H1 (cell line): ENCODE results near the gene RAB25. TPM values are rescaled to one million over a fixed set of nuclear protein-coding genes. Genes with fewer than 3 reads are reported as not detected.
A peak's percentile ranks its signal among the peaks of the same experiment; 100 is the strongest.

Experiments used
- CTCF ChIA-PET: fragments of 300-600 bp; sonication (Branson Sonifier 250); formaldehyde crosslinking; loops from one replicate; lab custom pipeline; 2021; ENCODE audit not compliant: partially characterized antibody; lab: Charles Lee
- POLR2A ChIA-PET: fragments of 300-600 bp; sonication (Branson Sonifier 250); formaldehyde crosslinking; loops from one replicate; lab custom pipeline; 2021; ENCODE audit warnings: inconsistent platforms; ENCODE audit not compliant: partially characterized antibody; lab: Charles Lee
- DNase-seq, 2 experiments: peaks; one replicate each; pipeline versions ENCODE4 v3.0.0 to v3.0.0-alpha.2; 2010 to 2022; ENCODE audit warnings: low spot score in 2 of 2, low read depth in 1 of 2, mixed read lengths in 1 of 2
- FAIRE-seq: peaks from 2 replicates; lab custom pipeline; 2011; peaks lifted over from hg19 to GRCh38; lab: Jason Lieb, UNC
- H2AFZ ChIP-seq: 2 replicates; pipeline ENCODE4 v1.8.1; 2012; ENCODE audit warnings: low read length, inconsistent platforms
- H2AK5ac ChIP-seq: 2 replicates; pipeline ENCODE4 v1.6.1; 2013; ENCODE audit warnings: low read depth, low read length
- H2BK120ac ChIP-seq: replicated peaks from 2 replicates; pipeline ENCODE3; 2013; ENCODE audit warnings: low read depth, low read length, inconsistent platforms
- H2BK12ac ChIP-seq: 2 replicates; pipeline ENCODE4 v1.6.1; 2013; ENCODE audit warnings: low read depth, low read length
- H2BK15ac ChIP-seq: 2 replicates; pipeline ENCODE4 v1.6.1; 2013; ENCODE audit warnings: low read length
- H2BK20ac ChIP-seq: 2 replicates; pipeline ENCODE4 v1.6.1; 2013; ENCODE audit warnings: low read length
- H2BK5ac ChIP-seq: 2 replicates; pipeline ENCODE4 v1.6.1; 2013; ENCODE audit warnings: low read depth, low read length
- H3K14ac ChIP-seq: 2 replicates; pipeline ENCODE4 v1.6.1; 2013; ENCODE audit warnings: inconsistent platforms; ENCODE audit not compliant: insufficient read length
- H3K18ac ChIP-seq: 2 replicates; pipeline ENCODE4 v1.6.1; 2013; ENCODE audit warnings: low read length; ENCODE audit errors: extremely low read depth
- H3K23ac ChIP-seq: 2 replicates; pipeline ENCODE4 v1.6.1; 2013; ENCODE audit warnings: inconsistent platforms; ENCODE audit not compliant: insufficient read length
- H3K23me2 ChIP-seq: 2 replicates; pipeline ENCODE4 v1.6.1; 2013; ENCODE audit warnings: low read depth, low read length
- H3K27ac ChIP-seq: 2 replicates; pipeline ENCODE4 v1.6.1; 2011; ENCODE audit warnings: low read depth, low read length, inconsistent platforms
- H3K27me3 ChIP-seq, 4 experiments: replicated peaks in 1 of 4; 1 replicate in 1 of 4; 2 replicates in 3 of 4; pipeline versions ENCODE4 v1.6.1 to v1.8.1; 2011 to 2013; ENCODE audit warnings: low read length in 3 of 4, mild to moderate bottlenecking in 3 of 4, inconsistent platforms in 2 of 4, mixed read lengths in 2 of 4, moderate library complexity in 1 of 4; ENCODE audit not compliant: control insufficient read depth in 3 of 4, insufficient read depth in 3 of 4; ENCODE audit errors: extremely low read depth in 1 of 4
- H3K36me3 ChIP-seq, 4 experiments: 2 replicates each; pipeline versions ENCODE4 v1.6.1 to v1.8.1; 2011 to 2013; ENCODE audit warnings: mild to moderate bottlenecking in 4 of 4, low read length in 3 of 4, moderate library complexity in 2 of 4, control low read depth in 1 of 4, inconsistent platforms in 1 of 4; ENCODE audit not compliant: insufficient read depth in 4 of 4, control insufficient read depth in 2 of 4
- H3K4ac ChIP-seq: replicated peaks from 2 replicates; pipeline ENCODE3; 2013; ENCODE audit warnings: low read length, low read depth, mixed read lengths, inconsistent platforms; ENCODE audit not compliant: insufficient read length
- H3K4me1 ChIP-seq, 4 experiments: replicated peaks in 1 of 4; 1 replicate in 1 of 4; 2 replicates in 3 of 4; pipeline versions ENCODE4 v1.6.1 to v1.8.1; 2011 to 2013; ENCODE audit warnings: low read length in 3 of 4, inconsistent platforms in 2 of 4, mixed read lengths in 1 of 4; ENCODE audit not compliant: insufficient read depth in 4 of 4, control insufficient read depth in 3 of 4
- H3K4me2 ChIP-seq, 2 experiments: 2 replicates each; pipeline versions ENCODE4 v1.6.1 to v1.8.1; 2011 to 2013; ENCODE audit warnings: low read depth in 2 of 2, low read length in 2 of 2, control low read depth in 1 of 2, inconsistent platforms in 1 of 2, mild to moderate bottlenecking in 1 of 2; ENCODE audit not compliant: insufficient read depth in 1 of 2
- H3K4me3 ChIP-seq, 4 experiments: fragments of 200-600, 300-600 bp in 1 of 4; sonication (generic), shearing (Covaris generic), sonication (Bioruptor Twin) in 1 of 4; 2 replicates each; pipeline versions ENCODE4 v1.5.1 to v1.8.1; 2011 to 2016; ENCODE audit warnings: low read length in 4 of 4, low read depth in 3 of 4, control low read depth in 2 of 4, inconsistent platforms in 2 of 4, mild to moderate bottlenecking in 2 of 4, mixed read lengths in 1 of 4, moderate library complexity in 1 of 4; ENCODE audit not compliant: insufficient read depth in 2 of 4; ENCODE audit errors: extremely low read depth in 1 of 4
- H3K56ac ChIP-seq: replicated peaks from 2 replicates; pipeline ENCODE3; 2013; ENCODE audit warnings: low read depth, mild to moderate bottlenecking, mixed read lengths, low read length, inconsistent platforms; ENCODE audit not compliant: insufficient read length
- H3K79me1 ChIP-seq: 2 replicates; pipeline ENCODE4 v1.6.1; 2013; ENCODE audit warnings: low read depth, low read length, control low read depth
- H3K79me2 ChIP-seq, 2 experiments: 2 replicates each; pipeline versions ENCODE4 v1.6.1 to v1.8.1; 2012 to 2013; ENCODE audit warnings: low read length in 2 of 2, mild to moderate bottlenecking in 2 of 2, inconsistent platforms in 1 of 2; ENCODE audit not compliant: insufficient read depth in 2 of 2, control insufficient read depth in 1 of 2
- H3K9ac ChIP-seq, 4 experiments: replicated peaks in 1 of 4; 1 replicate in 1 of 4; 2 replicates in 3 of 4; pipeline versions ENCODE4 v1.6.1 to v1.8.1; 2011 to 2013; ENCODE audit warnings: low read depth in 3 of 4, low read length in 3 of 4, control low read depth in 2 of 4, mild to moderate bottlenecking in 2 of 4, moderate library complexity in 2 of 4, inconsistent platforms in 1 of 4; ENCODE audit errors: extremely low read depth in 1 of 4
- H3K9me3 ChIP-seq, 2 experiments: 2 replicates each; pipeline versions ENCODE4 v1.6.1 to v1.8.1; 2012 to 2013; ENCODE audit warnings: mild to moderate bottlenecking in 2 of 2, moderate library complexity in 2 of 2, control low read depth in 1 of 2, inconsistent platforms in 1 of 2, low read depth in 1 of 2, low read length in 1 of 2, mixed read lengths in 1 of 2; ENCODE audit not compliant: insufficient read depth in 2 of 2
- H4K20me1 ChIP-seq, 2 experiments: replicated peaks in 1 of 2; 2 replicates each; pipeline versions ENCODE3 to v1.8.1; 2011 to 2013; ENCODE audit warnings: inconsistent platforms in 2 of 2, low read length in 2 of 2, mild to moderate bottlenecking in 1 of 2; ENCODE audit not compliant: insufficient read depth in 2 of 2, control insufficient read depth in 1 of 2
- H4K5ac ChIP-seq: 2 replicates; pipeline ENCODE4 v1.6.1; 2013; ENCODE audit warnings: low read length, low read depth, mixed read lengths, inconsistent platforms; ENCODE audit not compliant: insufficient read length
- H4K8ac ChIP-seq: 2 replicates; pipeline ENCODE4 v1.8.0; 2013; ENCODE audit warnings: mild to moderate bottlenecking, moderate library complexity, low read length, inconsistent platforms; ENCODE audit not compliant: insufficient read depth; ENCODE audit errors: extremely low read depth
- H4K91ac ChIP-seq: replicated peaks from 2 replicates; pipeline ENCODE3; 2013; ENCODE audit warnings: low read length, mixed read lengths, inconsistent platforms; ENCODE audit not compliant: insufficient read length
- CBX8 ChIP-seq: fragments of 300-800, 300-1000 bp; sonication (generic); IDR thresholded peaks from 2 replicates; pipeline ENCODE4 v1.7.1; 2016; ENCODE audit warnings: low read depth, low read length, borderline replicate concordance
- EP300 ChIP-seq, 2 experiments: IDR thresholded peaks; 1 replicate in 1 of 2; 2 replicates in 1 of 2; pipeline ENCODE4 v1.6.1; 2011 to 2012; ENCODE audit warnings: low read depth in 2 of 2, low read length in 2 of 2, mild to moderate bottlenecking in 2 of 2, borderline replicate concordance in 1 of 2, inconsistent platforms in 1 of 2, moderate library complexity in 1 of 2
- HDAC2 ChIP-seq, 2 experiments: fragments of 300-600 bp in 1 of 2; sonication (generic) in 1 of 2; IDR thresholded peaks; 2 replicates each; pipeline ENCODE4 v1.6.1; 2011 to 2012; ENCODE audit warnings: low read depth in 2 of 2, low read length in 2 of 2, mild to moderate bottlenecking in 2 of 2, moderate library complexity in 2 of 2, borderline replicate concordance in 1 of 2, inconsistent platforms in 1 of 2
- NRF1 ChIP-seq: IDR thresholded peaks from 2 replicates; pipeline ENCODE4 v1.6.1; 2011; ENCODE audit warnings: mild to moderate bottlenecking, low read depth, low read length, improper control_type of control experiment
- PHF8 ChIP-seq: fragments of 200-600 bp; sonication (generic); conservative IDR thresholded peaks from 2 replicates; pipeline ENCODE4 v1.7.1; 2012; ENCODE audit warnings: low read depth, mild to moderate bottlenecking, inconsistent platforms, low read length, moderate library complexity
- POU5F1 ChIP-seq: IDR thresholded peaks from 2 replicates; pipeline ENCODE4 v1.6.1; 2011; ENCODE audit warnings: low read depth, mild to moderate bottlenecking, low read length, moderate library complexity
- TBP ChIP-seq: IDR thresholded peaks from 2 replicates; pipeline ENCODE4 v1.6.1; 2011; ENCODE audit warnings: low read depth, low read length, improper control_type of control experiment
- TEAD4 ChIP-seq: IDR thresholded peaks from 2 replicates; pipeline ENCODE4 v1.6.1; 2012; ENCODE audit warnings: low read depth, low read length, inconsistent platforms, mixed read lengths
- YY1 ChIP-seq: IDR thresholded peaks from 2 replicates; pipeline ENCODE4 v1.6.1; 2011; ENCODE audit warnings: low read depth, mild to moderate bottlenecking, low read length
- WGBS, 2 experiments: shearing (Covaris generic) in 1 of 2; methylation state at CpG; one replicate each; pipeline versions ENCODE4 v1.1.6 to v1.1.7; 2013 to 2015; ENCODE audit warnings: low lambda C conversion rate in 2 of 2, mixed read lengths in 2 of 2, inconsistent platforms in 1 of 2, low coverage in 1 of 2, missing lambda C conversion rate in 1 of 2; ENCODE audit not compliant: insufficient replicate concordance in 2 of 2, insufficient coverage in 1 of 2, insufficient read length in 1 of 2; ENCODE audit errors: extremely low coverage in 1 of 2, missing lambda C conversion rate in 1 of 2; 5-methylcytosine and 5-hydroxymethylcytosine counted together
- polyA plus RNA-seq, 7 experiments: library from polyadenylated mRNA; depleted of rRNA in 3 of 7; stranded (reverse) in 5 of 7; unstranded in 2 of 7; fragments of >200 nt in 5 of 7; fragments of 200-250 nt in 2 of 7; gene quantifications; 1 replicate in 5 of 7; 2 replicates in 1 of 7; 4 replicates in 1 of 7; pipeline versions ENCODE4 v1.2.1 to v1.2.3, GENCODE V29; 2011 to 2013; ENCODE audit warnings: missing spikeins in 2 of 7, mixed read lengths in 2 of 7
- total RNA-seq: library from RNA; stranded (reverse); fragmentation: NEBNext Ultra II Directional; extraction: Animal tissue kit (Norgen Biotek cat#: 25700); gene quantifications from 2 replicates; pipeline ENCODE4 v1.2.1, GENCODE V29; 2021

RAB25 gene
- total and polyA plus RNA-seq, 2 of the 8 experiments (the other 6 are each of a cell fraction or from before 2014, with no cell fraction given), result 34.8 to 98.2 TPM

DNA sequence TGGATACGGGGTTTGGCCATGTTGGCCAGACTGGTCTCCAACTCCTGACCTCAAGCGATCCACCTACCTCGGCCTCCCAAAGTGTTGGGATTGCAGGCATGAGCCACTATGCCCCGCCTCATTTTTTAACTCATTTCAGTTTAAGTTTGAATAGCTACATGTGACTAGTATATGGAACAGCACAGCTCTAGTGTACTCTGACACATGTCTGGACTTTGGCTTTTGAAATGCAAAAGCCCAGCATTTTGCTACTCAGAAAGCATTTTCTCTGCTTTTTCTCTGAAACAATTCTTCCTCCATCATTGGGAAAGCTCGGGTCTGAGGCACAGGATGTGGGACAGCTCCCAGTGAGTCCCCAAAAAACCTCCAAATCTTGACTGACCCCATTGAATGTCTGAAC is 36.2 kb upstream of the RAB25 start:
- 95% methylated on average over 5 of the region's 5 CpGs; no CpG with 5 or more reads in 1 of the 2 experiments for WGBS, 2 experiments
- peaks cover 0 to 4% (median under 1%) of the 10 kb centered on the region in 4 experiments; a peak in 1 of 7 replicates for H3K27me3 ChIP-seq

More for the DNA sequence above, 36.2 kb upstream of the RAB25 start:
- Histone ChIP-seq H2BK120ac (no peak overlapping the region), H3K9ac (no peak overlapping the region), H2BK20ac (no peak overlapping the region), H3K14ac (no peak overlapping the region), H3K4me1 (peaks cover 0 to 4% (median under 1%) of the 10 kb centered on the region in 4 experiments; a peak in 4 of 7 replicates), H3K27ac (no peak overlapping the region), H3K79me2 (peaks cover 5 to 7% of the 10 kb centered on the region in 2 experiments), H3K9me3 (no peaks in the 10 kb centered on the region), H3K4me2 (no peak overlapping the region), H2BK12ac (peak overlapping the region; percentile 1; the same call in 1 of the 2 replicates), H3K79me1 (0 out of 2 replicates have a peak, but pooled peaks cover 4% of the 10 kb centered on the region), H4K91ac (no peak overlapping the region), H3K56ac (no peak overlapping the region), H4K8ac (no peak overlapping the region), H2AFZ (no peak overlapping the region), H2BK5ac (no peak overlapping the region), H3K23me2 (peaks cover 5% of the 10 kb centered on the region; the same call in 1 of the 2 replicates), H4K20me1 (peaks cover 0 to 3% of the 10 kb centered on the region in 2 experiments), H4K5ac (no peak overlapping the region), H2AK5ac (no peak overlapping the region), H3K23ac (no peak overlapping the region), H3K4me3 (no peak overlapping the region), H3K18ac (no peak overlapping the region), H2BK15ac (no peak overlapping the region), H3K4ac (no peak overlapping the region), H3K36me3 (no peaks in the 10 kb centered on the region)
- CTCF ChIA-PET, result interaction anchor here (0.6 to 2.2 kb wide), 15 partner anchors 9 to 105 kb away, joined by 3 to 9 read pairs (median 4); no protein-coding TSS in a partner anchor
- DNase-seq, result no peak
- POLR2A ChIA-PET, result interaction anchor here (0.6 to 1.4 kb wide), 3 partner anchors 29 to 619 kb away, joined by 4 read pairs; partner anchors contain the start of gene LAMTOR2
- no peak for FAIRE-seq
- TF ChIP-seq EP300 (IDR thresholded peaks at IDR 0.05; ENCODE audit: borderline replicate concordance in 1 of 2, low read depth in 2 of 2, low read length in 2 of 2), result no peak
- TF ChIP-seq TBP, result no peak
- TF ChIP-seq PHF8, result no peak
- TF ChIP-seq POU5F1, result no peak
- TF ChIP-seq HDAC2 (IDR thresholded peaks at IDR 0.05; ENCODE audit: borderline replicate concordance in 1 of 2, low read depth in 2 of 2, low read length in 2 of 2), result no peak
- no peak for TF ChIP-seq TEAD4
- TF ChIP-seq YY1, result no peak
- no peak for TF ChIP-seq NRF1
- no peak for TF ChIP-seq CBX8
